ENCODE measurements around the gene TMEM165.
A peak's percentile ranks its signal among the peaks of the same experiment; 100 is the strongest.

Gene TMEM165

GRCh38 chr4:55439023-55439422, 43.3 kb downstream of the TMEM165 start:
- H3K9me3 ChIP-seq = no peaks in the 10 kb centered on the region
- H3K4me1 ChIP-seq = no peaks in the 10 kb centered on the region
- DNase-seq = no peak
- no peak for TF ChIP-seq CTCF (IDR thresholded peaks at IDR 0.05; ENCODE audit: low read depth, low read length)
- no peaks in the 10 kb centered on the region for H3K27me3 ChIP-seq
- H3K36me3 ChIP-seq = peaks cover 42% of the 10 kb centered on the region
- no peak overlapping the region for H3K4me3 ChIP-seq (ENCODE audit: low read depth, low read length)

- Histone ChIP-seq H3K36me3 (peaks cover 32% of the 10 kb centered on the region), H3K4me3 (ENCODE audit: low read depth, low read length) (no peak overlapping the region), H3K4me1 (no peaks in the 10 kb centered on the region), H3K9me3 (no peaks in the 10 kb centered on the region), H3K27me3 (no peaks in the 10 kb centered on the region)
- DNase-seq = no peak
- TF ChIP-seq CTCF (IDR thresholded peaks at IDR 0.05; ENCODE audit: low read depth, low read length) = no peak
Observed at GRCh38 chr4:55440786-55441185, 45.0 kb downstream of the TMEM165 start.

GRCh38 chr4:55442541-55442940, 46.8 kb downstream of the TMEM165 start:
- TF ChIP-seq CTCF (IDR thresholded peaks at IDR 0.05; ENCODE audit: low read depth, low read length) = no peak
- Histone ChIP-seq H3K4me1 (no peaks in the 10 kb centered on the region), H3K4me3 (ENCODE audit: low read depth, low read length) (no peak overlapping the region), H3K36me3 (peaks cover 24% of the 10 kb centered on the region), H3K27me3 (no peaks in the 10 kb centered on the region), H3K9me3 (no peaks in the 10 kb centered on the region)
- no peak for DNase-seq

- no peaks in the 10 kb centered on the region for H3K27me3 ChIP-seq
- H3K9me3 ChIP-seq = no peaks in the 10 kb centered on the region
- peak; percentile 60 for TF ChIP-seq CTCF (IDR thresholded peaks at IDR 0.05; ENCODE audit: low read depth, low read length)
- H3K4me3 ChIP-seq (ENCODE audit: low read depth, low read length) = no peak overlapping the region
- DNase-seq = peak; percentile 21
- no peaks in the 10 kb centered on the region for H3K4me1 ChIP-seq
- H3K36me3 ChIP-seq = peaks cover 21% of the 10 kb centered on the region
Observed at GRCh38 chr4:55444827-55445226, 49.1 kb downstream of the TMEM165 start.

GRCh38 chr4:55445921-55446577, 50.3 kb downstream of the TMEM165 start:
- TF ChIP-seq CTCF (IDR thresholded peaks at IDR 0.05; ENCODE audit: low read depth, low read length) = no peak
- Histone ChIP-seq H3K27me3 (no peaks in the 10 kb centered on the region), H3K4me1 (no peaks in the 10 kb centered on the region), H3K36me3 (peaks cover 19% of the 10 kb centered on the region), H3K9me3 (no peaks in the 10 kb centered on the region), H3K4me3 (ENCODE audit: low read depth, low read length) (no peak overlapping the region)
- no peak for DNase-seq

GRCh38 chr4:55446578-55446922, 50.8 kb downstream of the TMEM165 start:
- DNase-seq = no peak
- no peak for TF ChIP-seq CTCF (IDR thresholded peaks at IDR 0.05; ENCODE audit: low read depth, low read length)
- H3K4me3 ChIP-seq (ENCODE audit: low read depth, low read length) = no peak overlapping the region
- peaks cover 15% of the 10 kb centered on the region for H3K36me3 ChIP-seq
- no peaks in the 10 kb centered on the region for H3K4me1 ChIP-seq
- H3K9me3 ChIP-seq = no peaks in the 10 kb centered on the region
- no peaks in the 10 kb centered on the region for H3K27me3 ChIP-seq

Data from BE2C (cell line).